Astrocyte (in vitro differentiated cells and primary cell): ENCODE results near the gene PRODH.

Experiments
- EZH2 ChIP-seq: IDR thresholded peaks from 2 replicates; pipeline ENCODE4 v1.6.1; 2012; ENCODE audit warnings: mild to moderate bottlenecking, low read length, inconsistent platforms; ENCODE audit not compliant: insufficient read depth
- TF ChIP-seq, protein P1 (sequence below): IDR thresholded peaks from 2 replicates; pipeline ENCODE4 v1.5.1; 2011; ENCODE audit warnings: low read depth, mild to moderate bottlenecking, inconsistent platforms, low read length, moderate library complexity; ENCODE audit not compliant: insufficient read depth

DNA sequence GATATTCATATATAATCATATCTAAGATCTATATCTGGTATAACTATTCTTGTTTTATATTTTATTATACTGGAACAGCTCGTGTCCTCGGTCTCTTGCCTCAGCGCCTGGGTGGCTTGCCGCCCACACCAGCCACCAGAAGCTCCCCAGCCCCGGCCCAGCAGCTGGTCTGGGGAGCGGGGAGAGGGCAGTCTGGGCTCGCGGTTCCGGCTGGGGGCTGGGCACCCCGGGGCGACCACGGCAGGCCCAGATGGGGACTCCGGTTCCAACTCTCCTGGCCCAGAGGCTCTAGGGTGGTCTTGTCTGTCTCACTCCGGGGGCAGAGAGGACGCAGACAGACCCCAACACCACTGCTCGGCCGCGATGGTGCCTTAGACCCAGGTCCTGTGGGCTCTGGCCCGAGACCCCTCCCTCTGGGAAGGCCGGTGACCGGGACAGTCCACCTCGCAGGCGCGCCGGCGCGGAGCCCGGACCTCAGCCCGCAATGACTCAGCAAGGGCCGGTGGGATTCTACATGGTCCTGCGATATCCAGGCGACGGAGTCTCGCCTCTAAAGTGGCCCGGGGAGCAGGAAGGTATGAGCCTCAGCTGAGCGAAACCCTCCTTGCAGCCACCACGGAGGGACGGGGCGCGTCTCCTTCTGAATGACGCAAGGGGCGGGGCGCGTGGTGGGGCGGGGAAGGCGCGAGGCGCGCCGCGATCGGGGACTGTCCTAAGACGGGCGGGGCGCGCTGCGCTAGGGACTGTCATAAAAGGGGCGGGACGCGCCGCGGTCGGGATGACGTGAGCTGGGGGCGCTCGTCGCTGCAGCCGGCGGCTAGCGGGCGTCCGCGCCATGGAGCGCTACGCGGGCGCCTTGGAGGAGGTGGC, 30.3 kb downstream of the PRODH start, which contains the start of gene DGCR6:
- no peak for TF ChIP-seq EZH2
- TF ChIP-seq, protein P1, sequence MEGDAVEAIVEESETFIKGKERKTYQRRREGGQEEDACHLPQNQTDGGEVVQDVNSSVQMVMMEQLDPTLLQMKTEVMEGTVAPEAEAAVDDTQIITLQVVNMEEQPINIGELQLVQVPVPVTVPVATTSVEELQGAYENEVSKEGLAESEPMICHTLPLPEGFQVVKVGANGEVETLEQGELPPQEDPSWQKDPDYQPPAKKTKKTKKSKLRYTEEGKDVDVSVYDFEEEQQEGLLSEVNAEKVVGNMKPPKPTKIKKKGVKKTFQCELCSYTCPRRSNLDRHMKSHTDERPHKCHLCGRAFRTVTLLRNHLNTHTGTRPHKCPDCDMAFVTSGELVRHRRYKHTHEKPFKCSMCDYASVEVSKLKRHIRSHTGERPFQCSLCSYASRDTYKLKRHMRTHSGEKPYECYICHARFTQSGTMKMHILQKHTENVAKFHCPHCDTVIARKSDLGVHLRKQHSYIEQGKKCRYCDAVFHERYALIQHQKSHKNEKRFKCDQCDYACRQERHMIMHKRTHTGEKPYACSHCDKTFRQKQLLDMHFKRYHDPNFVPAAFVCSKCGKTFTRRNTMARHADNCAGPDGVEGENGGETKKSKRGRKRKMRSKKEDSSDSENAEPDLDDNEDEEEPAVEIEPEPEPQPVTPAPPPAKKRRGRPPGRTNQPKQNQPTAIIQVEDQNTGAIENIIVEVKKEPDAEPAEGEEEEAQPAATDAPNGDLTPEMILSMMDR, result no peak
